T47D (cell line): Measurements from ENCODE around the gene NCK2.

Source experiments
- DNase-seq, 2 experiments: peaks; one replicate each; pipeline versions ENCODE4 v3.0.0 to v3.0.0-alpha.2; 2011 to 2012; ENCODE audit warnings: low read depth in 1 of 2, low spot score in 1 of 2
- JUND ChIP-seq: IDR thresholded peaks from 2 replicates; pipeline ENCODE4 v1.6.1; 2012; ENCODE audit warnings: low read depth
- in situ Hi-C: cut with HindIII; loops from 2 replicates; pipeline ENCODE4 v1.10.0; 2016; ENCODE audit warnings: low sequenced_read_pairs, low pct_unique_long_range_greater_than_20kb

Gene NCK2

DNA sequence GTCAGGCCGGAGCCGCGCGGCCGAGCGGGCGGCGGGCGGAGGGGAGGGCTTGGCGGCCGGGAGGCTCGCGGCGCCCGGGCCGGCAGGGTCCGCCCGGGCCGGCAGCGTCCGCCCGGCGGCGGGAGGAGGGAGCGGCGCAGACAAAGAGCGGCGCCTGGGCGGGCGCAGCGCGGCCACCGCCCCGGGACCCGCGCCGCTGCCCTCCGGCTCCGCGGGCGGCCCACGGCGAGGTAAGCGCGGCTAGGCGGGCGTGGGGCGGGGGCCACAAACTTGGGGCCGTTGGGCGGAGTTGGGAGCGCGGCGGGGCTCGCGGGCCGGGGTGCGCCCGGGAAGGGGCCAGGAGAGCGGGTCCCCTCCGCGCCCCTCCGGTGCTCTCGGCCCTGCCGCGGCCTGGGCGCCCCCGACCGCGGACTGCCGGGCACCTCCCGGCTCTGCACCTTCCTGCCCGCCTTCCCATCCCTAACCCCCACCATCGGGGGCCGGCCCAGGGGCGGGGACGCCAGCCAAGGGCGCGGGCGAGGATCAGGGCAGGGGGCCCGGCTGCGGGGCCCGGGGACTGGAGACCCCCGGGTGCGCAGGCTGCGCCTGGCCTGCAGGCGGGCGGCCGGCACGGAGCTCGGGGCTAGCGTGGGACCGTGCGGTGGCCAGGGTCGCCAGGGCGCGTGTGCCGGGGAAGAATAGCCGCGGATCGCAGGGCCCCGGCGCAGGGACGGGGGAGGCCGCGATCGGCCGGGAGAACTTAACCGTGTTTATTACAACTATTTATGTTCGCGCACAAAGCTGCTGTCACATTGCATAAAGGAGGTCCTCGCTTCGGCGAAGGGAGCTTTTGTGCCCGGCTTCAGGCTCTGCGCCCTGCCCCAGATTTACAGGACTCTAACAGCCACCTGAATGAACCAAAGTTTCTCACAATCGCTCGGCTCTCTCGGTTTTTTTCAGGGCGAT, at the start of gene NCK2:
Gene NCK2, plus strand, starts transcription at position 4 of the 945 bp plus-strand sequence. CDS start 110,152 bp downstream, outside the sequence.
- in situ Hi-C loops = no loop called here
- DNase-seq = peak in 1 of 2 experiments; percentile 8
- no peak for TF ChIP-seq JUND

DNA sequence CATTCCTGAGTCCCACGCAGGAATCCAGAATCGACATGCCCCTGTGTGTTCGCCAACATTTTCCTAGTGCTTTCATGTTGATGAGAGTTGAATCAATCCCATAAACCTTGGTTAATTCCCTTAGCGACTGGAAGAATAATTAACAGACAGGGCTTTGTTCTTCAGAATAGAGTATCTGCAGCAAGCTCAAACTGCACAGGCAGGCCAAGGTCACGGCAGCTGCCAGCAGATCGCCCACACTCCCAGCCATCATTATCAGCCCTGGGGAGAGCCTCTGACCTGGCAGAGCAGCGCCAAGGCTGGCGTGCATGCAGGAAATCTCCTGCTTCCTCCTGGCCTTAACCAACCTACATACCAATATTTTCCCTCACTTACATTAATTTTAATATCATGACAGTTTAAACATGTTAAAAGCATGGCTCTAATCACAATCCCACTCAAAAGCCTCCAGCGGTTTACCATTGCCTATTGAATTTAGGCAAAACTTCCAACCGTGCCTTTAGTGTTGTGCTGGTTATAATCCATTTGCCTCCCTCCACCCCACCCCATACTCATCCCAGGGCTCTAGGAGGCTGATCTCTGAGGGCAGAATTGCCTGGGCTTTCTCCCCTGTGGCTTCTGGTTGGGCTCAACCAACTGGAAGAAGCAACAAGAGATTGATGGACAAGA, 46.8 kb upstream of the NCK2 start:
- no peak for DNase-seq
- TF ChIP-seq JUND = no peak
- in situ Hi-C loops = no loop called here

DNA sequence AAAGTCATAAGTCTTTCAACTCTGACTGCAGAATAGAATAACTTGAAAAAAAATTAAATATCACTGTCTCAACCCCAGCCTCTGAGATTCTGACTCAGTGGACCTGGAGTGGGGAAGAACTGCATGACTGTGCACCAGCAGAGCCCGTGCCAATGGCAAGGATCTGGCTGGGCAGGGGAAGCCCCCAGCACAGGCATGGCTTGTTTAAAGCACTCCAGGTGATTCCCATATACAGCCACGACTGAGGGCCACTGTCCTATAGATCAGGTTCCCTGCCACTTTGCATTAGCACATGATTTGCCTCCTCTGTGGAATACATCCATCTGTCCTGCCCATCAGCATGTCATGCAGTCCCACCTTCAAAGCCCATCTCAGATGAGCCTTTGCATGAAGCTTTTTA, 45.9 kb upstream of the NCK2 start:
- no peak for DNase-seq
- TF ChIP-seq JUND = no peak
- in situ Hi-C loops = no loop called here

DNA sequence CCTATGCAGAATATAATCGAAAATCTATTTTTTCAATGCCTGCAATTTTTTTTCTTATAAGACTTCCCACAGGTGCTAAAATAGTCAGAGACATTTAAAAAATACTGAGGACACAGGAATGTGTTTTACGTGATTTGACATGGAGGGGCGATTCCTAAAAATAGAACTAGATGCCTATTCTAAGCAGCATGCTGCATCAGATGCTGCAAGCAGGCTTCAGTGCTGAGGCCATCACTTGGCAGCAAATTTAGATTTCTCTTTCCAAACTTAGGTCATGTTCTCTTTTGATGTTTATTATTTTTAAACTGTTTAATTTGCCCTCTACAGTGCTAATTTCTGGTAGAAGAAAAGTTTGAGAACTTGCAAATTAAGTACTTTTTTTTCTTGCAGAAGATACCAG, 43.7 kb upstream of the NCK2 start:
- in situ Hi-C loops = no loop called here
- no peak for DNase-seq
- no peak for TF ChIP-seq JUND

DNA sequence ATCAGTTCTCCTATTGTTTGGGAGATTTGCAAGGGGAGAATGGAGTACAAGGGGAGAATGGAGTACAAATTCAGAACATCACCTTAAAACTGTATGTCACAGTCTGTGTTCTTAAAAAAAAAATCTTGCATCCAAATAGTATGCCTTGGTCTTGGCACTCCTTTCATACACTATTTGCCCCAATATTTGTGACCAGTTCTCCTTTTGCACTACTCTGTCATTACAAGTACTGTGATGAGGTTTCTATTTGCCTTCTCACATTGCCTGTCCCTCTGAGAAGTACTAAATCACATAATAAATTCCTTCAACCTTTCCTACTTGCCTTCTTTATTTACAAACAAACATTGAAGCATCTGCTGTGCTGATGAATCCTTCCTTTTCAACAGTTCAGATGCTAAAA, 36.0 kb upstream of the NCK2 start:
- in situ Hi-C loops = no loop called here

DNA sequence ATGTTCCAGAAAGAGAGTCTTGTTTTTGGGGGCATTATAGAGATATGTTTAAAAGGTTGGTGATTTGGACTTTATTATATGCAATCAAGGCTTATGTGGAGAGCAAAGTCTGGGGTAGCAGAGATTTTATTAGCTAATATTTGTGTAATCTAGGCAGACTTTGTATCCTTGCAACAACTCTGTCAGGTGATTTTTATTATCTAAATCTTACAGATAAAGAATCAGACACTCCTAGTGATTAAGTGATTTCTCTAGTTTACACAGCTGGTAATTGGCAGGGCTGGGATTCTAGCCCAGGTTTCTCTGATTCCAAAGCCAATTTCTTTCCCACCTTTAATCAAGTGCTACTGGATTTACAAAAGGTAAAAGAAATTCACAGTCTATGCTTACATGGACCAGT, 33.3 kb upstream of the NCK2 start:
- in situ Hi-C loops = no loop called here
- TF ChIP-seq JUND = no peak
- DNase-seq = no peak

More for the DNA sequence above, 36.0 kb upstream of the NCK2 start:
- no peak for TF ChIP-seq JUND
- no peak for DNase-seq

DNA sequence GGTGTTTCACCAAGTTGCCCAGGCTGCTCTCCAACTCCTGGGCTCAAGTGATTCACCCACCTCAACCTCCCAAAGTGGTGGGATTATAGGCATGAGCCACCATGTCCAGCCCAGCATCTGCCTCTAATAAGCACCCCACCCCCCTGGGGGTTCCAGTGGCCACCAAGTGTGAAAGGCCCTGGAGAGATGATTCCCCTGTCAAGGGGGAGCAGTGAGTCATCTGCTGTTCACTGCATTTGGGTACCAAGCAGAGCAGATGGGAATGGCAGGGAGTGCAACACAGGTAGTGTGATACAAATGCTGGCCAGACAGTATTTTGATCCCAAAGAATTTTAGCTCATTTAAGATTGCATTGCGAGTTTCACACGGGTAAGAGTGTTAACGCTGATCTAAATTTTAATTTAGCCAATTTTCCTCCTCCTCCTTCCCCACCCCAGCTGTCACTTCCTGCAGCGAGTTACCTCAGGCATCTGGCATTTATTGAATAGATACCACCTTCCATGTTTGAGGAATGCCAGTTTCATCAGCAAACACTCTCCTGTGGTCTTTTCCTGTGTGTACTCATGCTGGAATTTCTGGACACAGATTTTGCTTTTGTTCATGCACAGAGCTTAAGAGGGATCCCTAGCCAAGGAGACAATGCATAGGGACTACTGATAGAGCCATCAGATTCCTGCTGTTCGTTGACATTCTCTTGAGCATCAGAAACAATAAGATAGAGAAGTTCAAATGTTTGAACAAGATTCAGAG, 32.4 kb upstream of the NCK2 start:
- in situ Hi-C loops = no loop called here
- DNase-seq = no peak
- TF ChIP-seq JUND = no peak

DNA sequence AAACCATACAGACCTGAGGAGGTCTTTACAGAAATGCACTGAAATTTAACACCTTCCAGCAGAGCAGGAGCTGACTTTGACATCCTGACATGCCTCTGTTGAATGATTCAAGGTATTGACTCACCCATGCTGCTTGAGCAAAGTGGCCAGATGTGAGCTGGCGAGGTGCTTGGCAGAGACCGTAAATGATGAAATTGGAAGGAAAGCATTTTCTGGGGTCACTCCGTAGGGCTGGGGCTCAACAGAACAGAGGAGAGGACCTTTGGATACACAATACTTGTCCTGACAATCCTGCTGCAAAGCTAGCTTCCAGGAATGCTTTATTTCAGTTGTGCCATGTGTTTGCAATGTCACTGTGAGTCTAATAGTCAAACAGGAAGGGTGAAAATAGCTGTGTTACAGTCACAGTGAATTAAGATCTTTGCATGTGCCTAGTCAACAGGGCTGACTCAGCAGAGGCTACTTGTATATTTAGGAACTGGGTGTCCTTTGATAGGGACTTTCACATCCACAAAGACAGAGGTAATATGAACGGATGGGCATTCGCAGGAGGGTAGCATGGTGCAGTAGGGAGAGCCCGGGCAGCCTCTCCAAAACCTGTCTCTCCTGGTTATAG, 31.6 kb upstream of the NCK2 start:
- in situ Hi-C loops = no loop called here
- DNase-seq = peak in 1 of 2 experiments; percentile 8
- TF ChIP-seq JUND = no peak

DNA sequence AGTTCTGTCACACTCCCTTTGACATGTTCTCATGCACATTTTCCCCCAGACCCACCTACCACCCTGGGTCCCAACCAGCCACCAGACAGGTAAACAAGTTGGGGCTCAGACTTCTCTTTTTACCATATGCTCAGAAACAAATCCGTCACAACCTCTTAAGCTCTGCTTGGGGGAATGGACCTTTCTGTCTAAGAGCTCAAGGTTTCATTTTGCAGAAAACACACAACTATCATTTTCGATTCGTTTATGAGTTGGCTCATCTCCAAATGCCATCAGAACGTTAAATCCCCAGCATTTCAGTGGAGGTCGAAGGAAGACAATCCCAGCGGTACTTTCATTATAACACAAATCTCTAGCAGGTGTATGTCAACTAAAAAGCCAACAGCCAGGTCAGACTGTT, 30.6 kb upstream of the NCK2 start:
- no peak for TF ChIP-seq JUND
- in situ Hi-C loops = no loop called here
- no peak for DNase-seq

DNA sequence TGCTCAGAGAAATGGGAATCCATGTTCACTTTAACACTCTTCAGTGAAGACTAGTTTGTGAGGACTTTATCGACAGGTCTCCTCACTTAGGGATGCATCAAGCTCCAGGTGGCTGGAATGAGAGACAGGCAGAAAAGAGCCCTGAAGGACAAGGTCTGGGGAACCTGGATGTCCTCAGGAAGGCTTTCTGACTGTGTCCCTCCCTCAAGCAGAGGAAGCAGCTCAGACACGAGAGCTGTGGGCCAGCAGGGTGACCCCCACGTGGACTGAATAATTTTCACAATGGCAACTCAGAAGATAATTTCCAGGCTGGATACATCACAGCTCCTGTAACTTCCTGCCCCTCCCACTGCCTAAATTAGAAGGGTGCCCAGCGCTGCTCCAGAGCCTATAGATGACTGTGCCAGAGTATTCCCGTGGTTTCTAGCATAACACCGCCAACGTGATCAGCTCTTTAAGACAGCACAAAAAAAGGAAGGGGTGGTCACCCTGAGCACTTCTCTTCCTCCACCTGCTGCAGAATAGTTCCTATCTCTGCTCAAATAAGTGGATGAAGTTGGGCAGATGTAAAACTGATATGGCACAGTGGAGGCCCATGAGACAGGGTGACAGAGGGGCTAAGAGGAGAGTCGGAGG, 25.7 kb upstream of the NCK2 start:
- no peak for TF ChIP-seq JUND
- DNase-seq = no peak
- in situ Hi-C loops = no loop called here

DNA sequence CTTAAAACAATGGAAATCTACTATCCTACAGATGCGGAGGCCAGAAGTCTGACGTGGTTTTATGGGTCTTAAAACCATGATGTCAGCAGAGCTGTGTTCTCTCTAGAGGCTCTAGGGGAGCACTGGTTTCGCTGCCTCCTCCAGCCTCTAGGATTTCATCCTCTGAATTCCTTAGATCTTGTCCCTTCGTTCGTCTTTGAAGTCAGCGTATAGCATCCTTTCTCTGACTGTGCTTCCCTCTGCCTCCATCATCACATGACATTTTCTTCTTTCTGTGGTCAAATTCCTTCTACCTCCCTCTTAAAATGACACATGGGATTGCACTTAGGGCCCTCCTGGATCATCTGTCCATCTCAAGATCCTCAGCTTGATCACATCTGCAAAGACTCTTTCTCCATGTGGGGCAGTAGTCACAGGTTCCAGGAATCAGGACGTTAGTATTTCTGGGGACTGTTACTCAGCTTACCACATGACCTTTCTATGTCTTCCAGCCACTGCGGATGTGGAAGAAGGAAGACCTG, 22.7 kb upstream of the NCK2 start:
- TF ChIP-seq JUND = no peak
- in situ Hi-C loops = no loop called here
- no peak for DNase-seq

DNA sequence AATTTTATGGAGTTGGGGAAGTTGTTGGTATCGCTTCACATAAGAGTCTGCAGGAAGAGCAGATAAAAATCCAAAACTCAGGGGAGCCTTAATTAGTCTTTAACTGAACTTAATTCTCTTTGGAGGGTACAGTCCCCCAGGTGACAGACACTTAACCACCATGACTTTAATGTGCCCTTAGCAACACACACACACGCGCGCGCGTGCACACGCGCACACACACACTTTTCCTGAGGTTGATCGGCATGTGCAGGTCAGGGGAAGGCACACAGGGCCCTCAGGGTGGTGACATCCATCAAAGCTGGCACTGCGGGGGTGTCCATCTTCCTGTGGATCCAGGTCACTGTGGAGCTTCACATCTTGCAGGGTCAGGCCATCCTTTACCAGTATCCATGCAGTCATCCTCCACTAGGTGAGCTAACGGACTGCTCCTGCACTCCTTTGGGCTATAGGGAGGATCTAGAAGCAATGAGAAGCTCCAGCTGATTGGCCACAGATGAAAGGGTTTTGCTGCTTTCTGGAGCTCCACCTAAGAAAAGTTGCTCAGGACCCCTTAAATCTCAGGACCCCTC, 21.9 kb upstream of the NCK2 start:
- in situ Hi-C loops = no loop called here
- TF ChIP-seq JUND = no peak
- DNase-seq = no peak
